ENCODE measurements around the gene F2.
A peak's percentile ranks its signal among the peaks of the same experiment; 100 is the strongest.

The F2 gene

GRCh38 chr11:46677169-46677568 lies 41.8 kb upstream of the F2 start:
- no peaks in the 10 kb centered on the region for H3K79me2 ChIP-seq (ENCODE audit: control insufficient read depth, insufficient read depth, low read length)
- H3K56ac ChIP-seq (ENCODE audit: low read length) = no peak overlapping the region
- no peak overlapping the region for H2BK15ac ChIP-seq (replicated peaks; ENCODE audit: low read depth)
- H3K23ac ChIP-seq (ENCODE audit: low read length) = no peak overlapping the region
- H3K4ac ChIP-seq (ENCODE audit: low read depth, low read length) = no peak overlapping the region
- no peak overlapping the region for H3K4me3 ChIP-seq (ENCODE audit: low read length)
- H4K8ac ChIP-seq (ENCODE audit: low read depth, low read length) = no peak overlapping the region
- no peak overlapping the region for H2AK5ac ChIP-seq (ENCODE audit: low read length)
- WGBS (ENCODE audit: extremely low coverage, insufficient coverage, low lambda C conversion rate) = no CpG with 5 or more reads among the region's 8 CpGs
- H4K5ac ChIP-seq (ENCODE audit: low read length) = no peak overlapping the region
- H3K79me1 ChIP-seq (ENCODE audit: low read length) = no peaks in the 10 kb centered on the region
- DNase-seq = no peak
- H3K4me1 ChIP-seq (ENCODE audit: control insufficient read depth, low read depth, low read length) = peaks cover 9% of the 10 kb centered on the region
- no peak overlapping the region for H3K4me2 ChIP-seq (ENCODE audit: low read length)
- H3K36me3 ChIP-seq (ENCODE audit: control insufficient read depth, insufficient read depth, low read length) = peaks cover 4% of the 10 kb centered on the region
- no peaks in the 10 kb centered on the region for H3K27me3 ChIP-seq (ENCODE audit: insufficient read depth, low read length, poor library complexity)
- no peak overlapping the region for H3K18ac ChIP-seq (ENCODE audit: low read length)
- H2BK120ac ChIP-seq (ENCODE audit: low read depth, low read length) = no peak overlapping the region
- no peak overlapping the region for H3K9ac ChIP-seq (ENCODE audit: low read length)
- no peak overlapping the region for H3K27ac ChIP-seq (ENCODE audit: low read depth, low read length)
- no peak overlapping the region for H2BK5ac ChIP-seq (ENCODE audit: low read length)

- H3K79me1 ChIP-seq (ENCODE audit: low read length) = no peaks in the 10 kb centered on the region
- peaks cover 4% of the 10 kb centered on the region for H3K36me3 ChIP-seq (ENCODE audit: control insufficient read depth, insufficient read depth, low read length)
- H3K9ac ChIP-seq (ENCODE audit: low read length) = no peak overlapping the region
- H3K23ac ChIP-seq (ENCODE audit: low read length) = no peak overlapping the region
- no peaks in the 10 kb centered on the region for H3K27me3 ChIP-seq (ENCODE audit: insufficient read depth, low read length, poor library complexity)
- H3K79me2 ChIP-seq (ENCODE audit: control insufficient read depth, insufficient read depth, low read length) = no peaks in the 10 kb centered on the region
- WGBS (ENCODE audit: extremely low coverage, insufficient coverage, low lambda C conversion rate) = no CpG with 5 or more reads among the region's 10 CpGs
- no peak overlapping the region for H3K4ac ChIP-seq (ENCODE audit: low read depth, low read length)
- no peak overlapping the region for H2BK15ac ChIP-seq (replicated peaks; ENCODE audit: low read depth)
- no peak overlapping the region for H3K4me3 ChIP-seq (ENCODE audit: low read length)
- peaks cover 9% of the 10 kb centered on the region for H3K4me1 ChIP-seq (ENCODE audit: control insufficient read depth, low read depth, low read length)
- H3K27ac ChIP-seq (ENCODE audit: low read depth, low read length) = no peak overlapping the region
- DNase-seq = peak; percentile 19
- H3K56ac ChIP-seq (ENCODE audit: low read length) = no peak overlapping the region
- no peak overlapping the region for H3K18ac ChIP-seq (ENCODE audit: low read length)
- no peak overlapping the region for H2BK120ac ChIP-seq (ENCODE audit: low read depth, low read length)
- no peak overlapping the region for H4K5ac ChIP-seq (ENCODE audit: low read length)
- H2BK5ac ChIP-seq (ENCODE audit: low read length) = no peak overlapping the region
- H3K4me2 ChIP-seq (ENCODE audit: low read length) = no peak overlapping the region
- H4K8ac ChIP-seq (ENCODE audit: low read depth, low read length) = no peak overlapping the region
- no peak overlapping the region for H2AK5ac ChIP-seq (ENCODE audit: low read length)
Observed at GRCh38 chr11:46677991-46678740, 40.8 kb upstream of the F2 start.

GRCh38 chr11:46678741-46679130 lies 40.3 kb upstream of the F2 start:
- Histone ChIP-seq H3K27me3 (ENCODE audit: insufficient read depth, low read length, poor library complexity) (no peaks in the 10 kb centered on the region), H3K4me3 (ENCODE audit: low read length) (no peak overlapping the region), H3K56ac (ENCODE audit: low read length) (no peak overlapping the region), H3K9ac (ENCODE audit: low read length) (no peak overlapping the region), H3K18ac (ENCODE audit: low read length) (no peak overlapping the region), H2BK15ac (replicated peaks; ENCODE audit: low read depth) (no peak overlapping the region), H3K36me3 (ENCODE audit: control insufficient read depth, insufficient read depth, low read length) (peaks cover 4% of the 10 kb centered on the region), H3K4me2 (ENCODE audit: low read length) (no peak overlapping the region), H3K79me1 (ENCODE audit: low read length) (no peaks in the 10 kb centered on the region), H2BK120ac (ENCODE audit: low read depth, low read length) (no peak overlapping the region), H2BK5ac (ENCODE audit: low read length) (no peak overlapping the region), H3K4me1 (ENCODE audit: control insufficient read depth, low read depth, low read length) (peaks cover 7% of the 10 kb centered on the region), H3K27ac (ENCODE audit: low read depth, low read length) (no peak overlapping the region), H4K8ac (ENCODE audit: low read depth, low read length) (no peak overlapping the region), H4K5ac (ENCODE audit: low read length) (no peak overlapping the region), H2AK5ac (ENCODE audit: low read length) (no peak overlapping the region), H3K4ac (ENCODE audit: low read depth, low read length) (no peak overlapping the region), H3K79me2 (ENCODE audit: control insufficient read depth, insufficient read depth, low read length) (no peaks in the 10 kb centered on the region), H3K23ac (ENCODE audit: low read length) (no peak overlapping the region)
- no CpG with 5 or more reads among the region's 9 CpGs for WGBS (ENCODE audit: extremely low coverage, insufficient coverage, low lambda C conversion rate)
- DNase-seq = no peak

- peaks cover 7% of the 10 kb centered on the region for H3K4me1 ChIP-seq (ENCODE audit: control insufficient read depth, low read depth, low read length)
- H3K79me1 ChIP-seq (ENCODE audit: low read length) = no peaks in the 10 kb centered on the region
- H3K9ac ChIP-seq (ENCODE audit: low read length) = no peak overlapping the region
- H2AK5ac ChIP-seq (ENCODE audit: low read length) = no peak overlapping the region
- H3K79me2 ChIP-seq (ENCODE audit: control insufficient read depth, insufficient read depth, low read length) = no peaks in the 10 kb centered on the region
- no peak overlapping the region for H3K4me3 ChIP-seq (ENCODE audit: low read length)
- peaks cover 4% of the 10 kb centered on the region for H3K36me3 ChIP-seq (ENCODE audit: control insufficient read depth, insufficient read depth, low read length)
- H3K27ac ChIP-seq (ENCODE audit: low read depth, low read length) = no peak overlapping the region
- no peak overlapping the region for H2BK5ac ChIP-seq (ENCODE audit: low read length)
- no peak overlapping the region for H4K5ac ChIP-seq (ENCODE audit: low read length)
- no peak overlapping the region for H3K18ac ChIP-seq (ENCODE audit: low read length)
- H4K8ac ChIP-seq (ENCODE audit: low read depth, low read length) = no peak overlapping the region
- WGBS (ENCODE audit: extremely low coverage, insufficient coverage, low lambda C conversion rate) = no CpG with 5 or more reads among the region's 26 CpGs
- H2BK120ac ChIP-seq (ENCODE audit: low read depth, low read length) = no peak overlapping the region
- no peaks in the 10 kb centered on the region for H3K27me3 ChIP-seq (ENCODE audit: insufficient read depth, low read length, poor library complexity)
- H3K23ac ChIP-seq (ENCODE audit: low read length) = no peak overlapping the region
- no peak overlapping the region for H3K4me2 ChIP-seq (ENCODE audit: low read length)
- no peak overlapping the region for H3K56ac ChIP-seq (ENCODE audit: low read length)
- H2BK15ac ChIP-seq (replicated peaks; ENCODE audit: low read depth) = no peak overlapping the region
- no peak overlapping the region for H3K4ac ChIP-seq (ENCODE audit: low read depth, low read length)
- no peak for DNase-seq
Observed at GRCh38 chr11:46679241-46680163, 39.5 kb upstream of the F2 start.

- no peak overlapping the region for H3K4me2 ChIP-seq (ENCODE audit: low read length)
- H3K9ac ChIP-seq (ENCODE audit: low read length) = no peak overlapping the region
- no peak overlapping the region for H2BK15ac ChIP-seq (replicated peaks; ENCODE audit: low read depth)
- no peak overlapping the region for H2AK5ac ChIP-seq (ENCODE audit: low read length)
- no CpG with 5 or more reads among the region's 21 CpGs for WGBS (ENCODE audit: extremely low coverage, insufficient coverage, low lambda C conversion rate)
- H3K27me3 ChIP-seq (ENCODE audit: insufficient read depth, low read length, poor library complexity) = no peaks in the 10 kb centered on the region
- H3K4ac ChIP-seq (ENCODE audit: low read depth, low read length) = no peak overlapping the region
- H3K23ac ChIP-seq (ENCODE audit: low read length) = no peak overlapping the region
- H3K79me1 ChIP-seq (ENCODE audit: low read length) = no peaks in the 10 kb centered on the region
- no peaks in the 10 kb centered on the region for H3K79me2 ChIP-seq (ENCODE audit: control insufficient read depth, insufficient read depth, low read length)
- H3K4me3 ChIP-seq (ENCODE audit: low read length) = no peak overlapping the region
- no peak overlapping the region for H3K27ac ChIP-seq (ENCODE audit: low read depth, low read length)
- no peak overlapping the region for H3K56ac ChIP-seq (ENCODE audit: low read length)
- H3K36me3 ChIP-seq (ENCODE audit: control insufficient read depth, insufficient read depth, low read length) = peaks cover 4% of the 10 kb centered on the region
- no peak for DNase-seq
- H2BK120ac ChIP-seq (ENCODE audit: low read depth, low read length) = no peak overlapping the region
- H3K4me1 ChIP-seq (ENCODE audit: control insufficient read depth, low read depth, low read length) = peaks cover 4% of the 10 kb centered on the region
- H4K8ac ChIP-seq (ENCODE audit: low read depth, low read length) = no peak overlapping the region
- no peak overlapping the region for H3K18ac ChIP-seq (ENCODE audit: low read length)
- H4K5ac ChIP-seq (ENCODE audit: low read length) = no peak overlapping the region
- H2BK5ac ChIP-seq (ENCODE audit: low read length) = no peak overlapping the region
Observed at GRCh38 chr11:46680164-46680760, 38.8 kb upstream of the F2 start.
